Stimulated activated CD4-positive, alpha-beta T cell treated with anti-CD3 and anti-CD28 coated beads, Interleukin-12 subunit alpha, Interleukin-12 subunit beta, amount 100 ng/mL, for 24 hours (primary cell): ENCODE data around the gene ENC1.

Experiments
- DNase-seq, 2 experiments: peaks; one replicate each; pipeline ENCODE4 v3.0.0-alpha.2; 2020; ENCODE audit warnings: low read depth in 2 of 2

The ENC1 gene

DNA sequence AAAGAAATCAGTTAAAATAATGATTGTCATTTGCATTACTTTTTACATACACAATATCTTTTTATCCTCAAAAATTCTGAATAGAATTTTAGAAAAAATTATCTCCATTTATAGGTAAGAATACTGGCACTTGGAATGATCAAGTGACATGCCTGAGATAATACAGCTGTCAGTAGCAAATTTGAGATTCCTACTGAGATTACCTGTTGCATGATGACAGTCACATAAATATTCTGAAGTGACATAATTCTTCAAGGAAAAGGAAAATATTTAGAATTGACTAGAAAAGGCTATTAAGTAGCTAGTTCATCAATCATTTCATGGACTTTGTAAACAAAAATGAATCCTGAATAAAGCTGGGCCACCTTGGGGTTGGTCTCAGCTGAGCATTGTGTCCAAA lies 15.2 kb upstream of the ENC1 start:
- DNase-seq = no peak

GRCh38 chr5:74655206-74655605 lies 14.7 kb upstream of the ENC1 start:
- no peak for DNase-seq

DNA sequence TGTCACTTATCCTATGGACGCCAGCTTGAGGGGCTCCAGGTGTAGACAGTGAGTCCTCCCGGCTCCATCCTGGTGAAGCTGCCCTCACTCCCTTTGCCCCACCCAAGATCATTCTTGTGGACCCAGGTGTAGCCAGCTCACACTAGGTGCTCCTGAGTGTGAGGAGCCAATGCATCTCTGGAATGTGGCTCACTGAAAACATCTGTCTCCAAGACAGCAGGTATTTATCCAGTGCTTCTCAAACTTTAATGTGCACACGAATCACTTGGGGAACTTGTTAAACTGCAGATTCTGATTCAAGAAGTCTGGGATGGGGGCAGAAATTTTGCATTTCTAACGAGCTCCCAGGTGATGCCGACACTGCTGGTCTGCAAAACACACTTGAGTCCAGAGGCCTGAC lies 13.5 kb upstream of the ENC1 start:
- DNase-seq = no peak

DNA sequence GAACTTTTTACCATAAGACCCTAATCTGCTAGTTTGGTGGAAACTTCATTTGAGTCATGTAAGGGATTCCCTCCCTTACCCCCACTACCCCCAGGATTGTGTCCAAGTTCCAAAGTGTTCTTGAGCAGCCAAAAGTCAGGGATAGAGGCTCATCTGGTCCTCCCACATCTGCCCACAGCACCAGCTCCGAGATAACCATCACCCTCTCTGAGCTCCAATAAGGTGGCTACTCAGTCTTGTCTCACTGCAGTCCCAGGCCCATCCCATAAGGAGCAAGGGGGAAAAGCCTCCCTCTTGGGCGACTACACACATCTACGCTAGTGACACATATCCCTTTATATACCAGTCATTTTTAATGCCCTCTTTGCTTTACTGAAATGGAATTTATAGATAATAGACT lies 12.0 kb upstream of the ENC1 start:
- DNase-seq = no peak

- DNase-seq = no peak
Measured at GRCh38 chr5:74651710-74652109, 11.2 kb upstream of the ENC1 start.

DNA sequence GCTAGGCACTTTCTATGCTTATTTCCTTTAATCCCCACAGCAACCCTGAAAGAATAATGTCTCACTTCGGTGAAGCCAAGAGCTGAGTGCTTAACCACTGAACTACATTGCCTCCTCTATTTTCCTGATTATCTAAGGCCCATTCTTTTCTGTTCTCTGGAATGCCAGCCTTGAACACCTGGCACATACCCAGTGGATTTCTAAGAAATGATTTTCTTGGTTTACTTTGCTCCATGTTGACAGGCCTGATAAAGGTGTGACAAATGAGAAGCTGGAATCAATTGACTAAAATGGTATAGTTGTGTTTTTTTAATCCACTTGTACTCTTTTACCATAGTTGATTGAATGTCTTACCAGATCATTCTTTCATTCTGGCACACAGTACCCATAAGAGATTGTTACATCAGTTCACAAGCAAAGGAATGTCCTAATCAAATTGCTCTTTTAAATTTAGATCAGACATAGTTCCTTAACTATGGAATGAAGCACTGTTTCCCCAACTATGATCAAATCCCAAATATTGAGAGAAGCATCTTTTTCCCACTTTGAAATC lies 9.0 kb upstream of the ENC1 start:
- no peak for DNase-seq

DNA sequence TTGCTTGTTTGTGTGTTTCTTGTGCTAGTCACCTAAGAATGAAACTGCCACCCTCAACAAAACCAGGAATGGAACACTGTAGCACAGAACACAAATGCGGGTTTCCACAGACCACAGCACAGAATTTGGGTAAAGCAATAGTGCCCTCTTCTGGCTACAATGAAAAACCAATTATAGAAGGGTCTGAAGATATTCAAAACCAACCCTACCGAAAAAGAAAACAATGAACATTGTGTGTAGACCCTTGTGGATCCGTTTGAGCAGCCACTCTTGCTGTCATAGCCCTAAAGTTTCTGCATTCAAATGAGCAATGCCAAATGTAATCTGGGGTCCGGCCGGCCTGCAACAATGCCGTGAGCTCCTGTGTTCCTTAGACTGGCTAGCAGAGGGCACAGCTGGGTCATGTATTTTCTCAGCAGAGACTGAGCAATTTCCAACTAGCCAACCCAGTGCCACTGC lies 8.3 kb upstream of the ENC1 start:
- no peak for DNase-seq

DNA sequence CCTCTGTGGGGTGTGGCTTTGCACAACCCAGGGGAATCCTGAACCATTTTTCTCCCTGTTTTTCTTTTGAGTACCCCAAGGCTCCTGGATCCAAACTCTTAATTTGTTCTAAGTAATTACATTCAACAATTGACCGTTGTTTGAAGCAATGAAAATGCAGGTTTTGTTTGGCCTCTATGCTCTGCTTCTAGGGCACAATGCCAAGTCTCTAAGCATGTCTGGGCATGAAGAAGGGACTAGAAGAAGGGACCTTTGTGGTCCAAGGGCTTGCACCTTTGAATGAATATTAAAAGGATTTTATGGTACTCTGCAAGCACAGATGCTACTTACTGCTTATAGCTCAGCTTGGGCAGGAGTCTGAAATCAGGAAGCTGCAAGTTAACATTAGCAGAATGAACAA lies 6.6 kb upstream of the ENC1 start:
- no peak for DNase-seq

- no peak for DNase-seq
Measured at GRCh38 chr5:74643111-74643562, 2.6 kb upstream of the ENC1 start.

DNA sequence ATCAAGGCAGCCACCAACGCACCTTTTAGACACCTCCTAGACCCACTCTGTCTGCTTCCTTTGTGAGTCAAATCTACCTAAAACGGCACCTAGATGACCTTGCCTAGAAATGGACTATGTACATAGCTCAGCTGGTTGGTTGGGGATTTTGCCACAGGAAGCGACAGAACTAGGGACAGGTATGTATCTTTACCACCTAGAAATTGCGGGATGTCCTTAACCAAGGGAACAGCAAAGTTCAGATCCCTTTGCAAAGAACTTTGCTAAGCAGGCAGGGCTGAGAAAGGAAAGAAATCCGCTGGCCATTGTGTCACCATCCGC lies 2.0 kb upstream of the ENC1 start:
- DNase-seq = no peak

GRCh38 chr5:74641735-74642542 lies 1.4 kb upstream of the ENC1 start:
- DNase-seq = no peak

DNA sequence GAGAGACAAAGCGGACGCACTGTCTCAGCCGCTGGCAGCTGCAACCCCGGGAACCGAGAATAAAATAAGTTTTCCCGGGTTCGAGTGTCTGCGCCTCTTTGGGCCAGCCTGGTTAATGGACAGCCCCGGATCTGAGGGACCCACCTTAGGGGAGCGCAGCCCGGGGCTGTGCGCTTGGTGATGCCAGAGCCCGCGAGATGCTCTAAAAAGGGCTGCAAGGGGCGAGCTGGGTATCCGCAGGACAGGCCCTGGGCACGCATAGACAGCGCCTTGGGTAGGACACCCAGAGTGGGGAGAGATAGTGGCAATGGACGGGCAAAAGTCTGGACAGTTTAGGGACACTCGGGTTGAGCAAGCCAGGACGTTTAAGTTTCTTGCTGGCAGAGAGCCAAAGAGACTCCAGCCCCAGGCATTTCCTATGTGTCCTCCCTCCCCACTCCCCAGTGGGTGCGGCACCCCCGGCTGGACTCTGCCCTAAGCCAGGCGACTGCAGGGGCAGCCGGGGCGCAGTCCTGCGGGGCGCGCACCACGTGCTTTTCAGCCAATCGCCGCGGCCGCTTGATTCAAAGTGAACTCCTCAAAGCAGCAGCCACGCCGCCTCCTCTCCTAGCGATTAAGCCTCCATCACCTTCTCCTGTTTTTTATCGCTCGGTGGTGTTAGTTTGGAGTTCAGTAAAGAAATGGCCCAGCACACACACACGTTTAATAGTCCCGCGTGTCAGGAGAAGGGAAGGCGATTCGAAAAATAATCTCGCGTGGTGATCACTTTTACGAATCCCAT lies 616 bp upstream of the ENC1 start:
- DNase-seq = peak in 1 of 2 experiments; percentile 48

DNA sequence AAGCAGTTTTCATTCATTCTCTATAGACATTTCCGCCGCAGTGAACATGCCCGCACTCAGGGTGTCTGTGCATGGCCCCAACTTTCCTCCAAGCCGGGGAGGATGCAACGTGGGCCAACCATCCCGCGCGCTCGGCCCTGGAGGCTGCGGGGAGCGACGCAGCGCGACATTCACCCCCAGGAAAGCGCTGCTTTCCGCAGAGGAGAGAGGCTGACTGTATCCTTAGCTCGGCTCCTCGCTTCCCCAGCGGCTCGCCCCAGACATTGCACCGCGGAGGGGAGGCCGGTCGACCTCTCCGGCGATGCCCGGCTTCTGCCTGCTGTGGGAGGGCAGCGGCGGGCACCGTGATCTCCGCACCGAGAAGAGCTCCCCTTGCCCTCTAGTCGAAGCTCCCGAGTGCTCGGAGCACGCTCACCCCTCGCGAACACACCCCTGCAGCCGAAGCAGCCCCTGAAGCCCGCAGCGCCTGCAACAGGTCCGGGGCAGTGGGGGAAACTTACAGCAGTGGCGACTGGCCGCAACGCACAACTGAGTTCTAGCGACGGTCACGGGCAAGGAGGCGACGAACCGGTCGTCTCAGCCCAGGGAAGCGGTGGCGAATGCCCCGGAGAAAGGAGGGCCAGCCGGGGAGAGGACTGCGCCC lies 600 bp downstream of the ENC1 start:
- peak in 1 of 2 experiments; percentile 34 for DNase-seq

DNA sequence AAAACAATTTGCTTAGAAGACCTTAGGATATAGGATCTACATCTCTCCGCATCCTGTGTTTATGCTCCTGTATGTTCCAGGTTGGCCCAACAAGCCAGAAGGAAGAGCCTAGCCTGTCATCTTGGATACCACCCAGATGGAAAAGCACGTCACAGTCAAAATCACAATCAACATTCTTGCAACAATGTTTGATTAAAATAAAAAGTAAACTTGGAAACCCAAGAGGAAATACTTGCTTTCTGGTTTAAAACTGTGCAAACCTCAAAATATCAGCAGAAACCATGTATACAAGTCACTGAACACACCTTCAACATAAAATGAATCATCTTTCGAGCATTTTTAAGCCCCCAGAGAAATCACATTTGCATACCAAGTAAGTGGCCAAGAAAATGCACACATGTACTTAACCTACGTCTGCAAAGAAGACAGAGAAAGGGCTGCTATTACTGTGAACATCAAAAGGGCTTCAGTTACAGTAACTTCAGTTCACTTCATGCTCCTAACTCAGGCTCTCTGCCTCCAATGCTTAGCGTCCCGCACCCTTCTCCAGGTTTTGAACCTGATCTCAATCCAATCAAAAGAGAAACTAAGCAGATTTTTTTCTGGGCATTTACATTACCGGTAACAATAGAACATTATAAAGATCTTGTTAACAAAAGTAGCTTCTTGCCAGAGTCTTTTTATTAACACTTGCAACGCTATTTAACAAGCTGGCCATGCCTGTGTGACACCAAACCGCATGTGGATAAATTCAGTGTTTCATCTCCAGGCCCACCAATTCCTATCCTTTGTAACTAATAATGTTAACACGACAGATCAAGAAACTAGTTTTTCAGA lies 1.3 kb downstream of the ENC1 start:
- DNase-seq = no peak

GRCh38 chr5:74638544-74638969 lies 2.0 kb downstream of the ENC1 start:
- DNase-seq = no peak

DNA sequence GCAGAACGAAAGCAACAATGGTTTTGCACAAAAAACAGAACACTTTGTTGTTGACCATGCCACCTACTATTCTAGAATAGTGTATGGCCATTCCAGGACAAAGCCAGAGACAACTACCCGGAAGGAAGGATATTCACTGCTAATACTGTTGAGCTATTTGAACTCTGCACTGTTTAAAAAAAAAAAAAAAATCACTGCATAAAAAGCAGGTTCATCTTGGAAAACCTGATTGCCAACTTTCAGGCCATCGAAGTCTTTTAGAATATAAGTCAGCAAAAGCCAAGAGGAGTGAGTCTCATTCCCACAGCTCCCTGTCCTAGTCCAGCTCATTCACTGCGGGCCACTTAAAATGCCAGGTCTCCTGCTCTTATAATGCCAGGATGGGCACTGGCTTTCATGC lies 4.0 kb downstream of the ENC1 start:
- no peak for DNase-seq

DNA sequence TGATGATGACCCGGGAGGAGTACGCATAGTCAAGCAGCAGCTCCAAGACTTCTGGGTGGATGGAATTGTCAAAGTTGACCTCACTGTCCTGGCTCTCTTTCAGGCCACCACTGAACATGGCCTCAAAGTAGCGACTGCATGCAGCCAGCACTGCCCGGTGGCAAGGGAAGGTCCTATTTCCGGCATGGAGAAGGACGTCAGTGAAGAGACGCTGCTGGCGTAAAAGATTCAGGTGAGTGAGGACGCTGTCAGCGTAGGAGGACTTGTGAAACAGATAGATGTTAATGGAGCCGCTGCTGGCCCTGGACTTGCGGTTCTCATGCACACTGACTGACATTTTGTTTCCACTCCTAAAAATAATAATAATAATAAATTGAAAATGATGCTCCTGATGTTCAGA lies 4.4 kb downstream of the ENC1 start:
- no peak for DNase-seq

DNA sequence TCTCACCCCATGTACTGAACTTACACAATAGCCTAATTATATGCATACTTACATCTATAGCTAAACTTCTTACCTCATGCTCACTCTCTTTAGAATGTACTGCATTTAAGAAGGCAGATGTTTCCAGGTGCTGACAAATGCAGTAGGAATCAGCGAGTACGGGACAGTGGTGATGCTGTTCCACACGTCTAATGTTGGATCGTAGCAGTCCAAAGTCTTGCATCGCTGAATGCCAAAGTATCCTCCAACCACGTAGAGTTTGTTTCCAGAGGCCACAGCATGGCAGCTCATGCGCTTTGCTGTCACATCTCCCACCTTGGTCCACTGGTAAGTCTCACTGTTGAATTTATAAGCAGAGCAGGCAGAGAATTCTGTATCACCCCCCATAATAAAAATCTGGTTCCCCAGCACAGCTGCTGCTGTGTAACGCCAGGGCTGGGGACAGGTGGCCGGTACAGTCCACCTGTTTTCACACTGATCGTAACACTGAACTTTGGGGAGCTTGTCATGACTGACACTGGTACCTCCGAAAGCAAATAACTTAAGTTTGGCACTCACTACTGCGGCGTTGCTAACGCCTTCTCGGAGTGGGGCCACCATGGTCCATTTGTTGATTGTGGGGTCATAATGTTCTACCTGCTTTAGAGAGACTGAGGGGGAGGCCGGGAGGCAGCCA lies 5.8 kb downstream of the ENC1 start:
- no peak for DNase-seq

GRCh38 chr5:74633695-74634094 lies 6.8 kb downstream of the ENC1 start:
- DNase-seq = no peak

GRCh38 chr5:74632947-74633356 lies 7.6 kb downstream of the ENC1 start:
- no peak for DNase-seq
